Measurements from ENCODE around the gene RAB7A. TPM values are rescaled to one million over a fixed set of nuclear protein-coding genes. Genes with fewer than 3 reads are reported as not detected.

RAB7A gene
- total and polyA plus RNA-seq, 10 of the 15 experiments (the other 5 are each of a cell fraction or from before 2014, with no cell fraction given), result 40.3 to 212 (median 160) TPM

DNA sequence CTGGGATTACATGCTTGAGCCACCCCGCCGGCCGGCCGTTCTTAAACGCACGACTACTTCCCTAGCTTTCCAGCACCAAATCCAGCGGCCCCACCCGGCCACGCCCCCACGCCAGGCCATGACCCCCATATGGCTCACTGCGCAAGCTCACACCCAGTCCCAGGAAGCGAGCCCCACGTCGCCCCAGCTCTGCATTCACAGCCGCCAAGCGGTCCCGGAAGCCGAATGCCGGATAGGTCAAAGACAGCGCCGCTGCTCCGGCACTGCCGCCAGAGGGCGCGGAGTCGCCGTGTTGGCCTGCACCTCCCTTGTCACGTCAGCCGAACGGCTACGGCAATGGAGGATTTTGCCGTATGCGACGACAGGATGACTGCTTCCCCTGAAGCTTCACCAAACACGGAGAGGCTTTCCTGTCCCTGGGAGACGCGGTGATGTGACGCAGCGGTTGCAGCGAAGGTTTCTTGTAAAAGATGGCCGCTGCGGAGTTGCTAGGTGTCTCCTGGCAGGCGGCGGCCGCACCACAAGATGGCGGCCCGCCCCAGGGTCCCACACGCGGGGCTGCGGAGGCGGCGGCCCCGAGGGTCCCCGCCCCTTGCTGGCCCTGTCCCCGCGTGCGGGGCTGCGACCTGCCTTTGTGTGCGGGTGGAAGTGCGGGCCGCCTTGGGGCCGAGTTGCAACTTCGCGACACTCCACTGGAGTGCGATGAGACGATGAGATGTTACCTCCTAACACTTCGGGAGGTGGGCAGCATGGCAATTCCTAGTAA, 45.2 kb upstream of the RAB7A start (continued):
- TF ChIP-seq, protein P1, sequence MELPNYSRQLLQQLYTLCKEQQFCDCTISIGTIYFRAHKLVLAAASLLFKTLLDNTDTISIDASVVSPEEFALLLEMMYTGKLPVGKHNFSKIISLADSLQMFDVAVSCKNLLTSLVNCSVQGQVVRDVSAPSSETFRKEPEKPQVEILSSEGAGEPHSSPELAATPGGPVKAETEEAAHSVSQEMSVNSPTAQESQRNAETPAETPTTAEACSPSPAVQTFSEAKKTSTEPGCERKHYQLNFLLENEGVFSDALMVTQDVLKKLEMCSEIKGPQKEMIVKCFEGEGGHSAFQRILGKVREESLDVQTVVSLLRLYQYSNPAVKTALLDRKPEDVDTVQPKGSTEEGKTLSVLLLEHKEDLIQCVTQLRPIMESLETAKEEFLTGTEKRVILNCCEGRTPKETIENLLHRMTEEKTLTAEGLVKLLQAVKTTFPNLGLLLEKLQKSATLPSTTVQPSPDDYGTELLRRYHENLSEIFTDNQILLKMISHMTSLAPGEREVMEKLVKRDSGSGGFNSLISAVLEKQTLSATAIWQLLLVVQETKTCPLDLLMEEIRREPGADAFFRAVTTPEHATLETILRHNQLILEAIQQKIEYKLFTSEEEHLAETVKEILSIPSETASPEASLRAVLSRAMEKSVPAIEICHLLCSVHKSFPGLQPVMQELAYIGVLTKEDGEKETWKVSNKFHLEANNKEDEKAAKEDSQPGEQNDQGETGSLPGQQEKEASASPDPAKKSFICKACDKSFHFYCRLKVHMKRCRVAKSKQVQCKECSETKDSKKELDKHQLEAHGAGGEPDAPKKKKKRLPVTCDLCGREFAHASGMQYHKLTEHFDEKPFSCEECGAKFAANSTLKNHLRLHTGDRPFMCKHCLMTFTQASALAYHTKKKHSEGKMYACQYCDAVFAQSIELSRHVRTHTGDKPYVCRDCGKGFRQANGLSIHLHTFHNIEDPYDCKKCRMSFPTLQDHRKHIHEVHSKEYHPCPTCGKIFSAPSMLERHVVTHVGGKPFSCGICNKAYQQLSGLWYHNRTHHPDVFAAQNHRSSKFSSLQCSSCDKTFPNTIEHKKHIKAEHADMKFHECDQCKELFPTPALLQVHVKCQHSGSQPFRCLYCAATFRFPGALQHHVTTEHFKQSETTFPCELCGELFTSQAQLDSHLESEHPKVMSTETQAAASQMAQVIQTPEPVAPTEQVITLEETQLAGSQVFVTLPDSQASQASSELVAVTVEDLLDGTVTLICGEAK (IDR thresholded peaks at IDR 0.05; ENCODE audit: borderline replicate concordance), result peak; percentile 71; the same call in 1 of the 2 replicates
- TF ChIP-seq, protein P2, sequence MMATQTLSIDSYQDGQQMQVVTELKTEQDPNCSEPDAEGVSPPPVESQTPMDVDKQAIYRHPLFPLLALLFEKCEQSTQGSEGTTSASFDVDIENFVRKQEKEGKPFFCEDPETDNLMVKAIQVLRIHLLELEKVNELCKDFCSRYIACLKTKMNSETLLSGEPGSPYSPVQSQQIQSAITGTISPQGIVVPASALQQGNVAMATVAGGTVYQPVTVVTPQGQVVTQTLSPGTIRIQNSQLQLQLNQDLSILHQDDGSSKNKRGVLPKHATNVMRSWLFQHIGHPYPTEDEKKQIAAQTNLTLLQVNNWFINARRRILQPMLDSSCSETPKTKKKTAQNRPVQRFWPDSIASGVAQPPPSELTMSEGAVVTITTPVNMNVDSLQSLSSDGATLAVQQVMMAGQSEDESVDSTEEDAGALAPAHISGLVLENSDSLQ (IDR thresholded peaks at IDR 0.05), result peak; percentile 74
- TF ChIP-seq, protein P3, sequence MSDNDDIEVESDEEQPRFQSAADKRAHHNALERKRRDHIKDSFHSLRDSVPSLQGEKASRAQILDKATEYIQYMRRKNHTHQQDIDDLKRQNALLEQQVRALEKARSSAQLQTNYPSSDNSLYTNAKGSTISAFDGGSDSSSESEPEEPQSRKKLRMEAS (IDR thresholded peaks at IDR 0.05; ENCODE audit: low read depth, low read length), result peak; percentile 77
- TF ChIP-seq CBX5 (IDR thresholded peaks at IDR 0.05; ENCODE audit: low read depth) (peak; percentile 59; the same call in 1 of the 2 replicates), RELA (IDR thresholded peaks at IDR 0.05; ENCODE audit: borderline replicate concordance, partially characterized antibody) (peak; percentile 72), RBBP5 (conservative IDR thresholded peaks at IDR 0.05) (no peak), EP300 (IDR thresholded peaks at IDR 0.05; ENCODE audit: borderline replicate concordance in 1 of 2, control insufficient read depth in 1 of 2, low read depth in 2 of 2, low read length in 2 of 2) (0 out of 4 replicates have a peak, but pooled peaks of 1 of the 2 experiments have one; percentile 25), RAD21 (IDR thresholded peaks at IDR 0.05; ENCODE audit: insufficient read depth, low read depth, low read length) (peak; percentile 85), EGR1 (IDR thresholded peaks at IDR 0.05; ENCODE audit: borderline replicate concordance in 1 of 2, low read depth in 2 of 2, low read length in 2 of 2) (peak in 1 of 2 experiments; percentile 84; a peak in 2 of 3 replicates), SRF (IDR thresholded peaks at IDR 0.05; ENCODE audit: low read depth in 2 of 2, low read length in 2 of 2) (peak in 1 of 2 experiments; percentile 60; a peak in 1 of 4 replicates), SIX5 (IDR thresholded peaks at IDR 0.05; ENCODE audit: low read depth, low read length, severe bottlenecking) (no peak), EZH2 (IDR thresholded peaks at IDR 0.05; ENCODE audit: borderline replicate concordance, control insufficient read depth, low read depth, low read length) (no peak), PAX8 (IDR thresholded peaks at IDR 0.05) (no peak), CHD2 (IDR thresholded peaks at IDR 0.05; ENCODE audit: borderline replicate concordance, low read depth, low read length) (peak; percentile 53; the same call in 1 of the 2 replicates), GATAD2B (conservative IDR thresholded peaks at IDR 0.05; ENCODE audit: low read depth) (peak; percentile 90; the same call in 1 of the 2 replicates), STAT3 (IDR thresholded peaks at IDR 0.05; ENCODE audit: low read depth, low read length) (no peak), JUNB (IDR thresholded peaks at IDR 0.05) (no peak), ZBED1 (IDR thresholded peaks at IDR 0.05; ENCODE audit: borderline replicate concordance) (peak; percentile 28; the same call in 1 of the 2 replicates)
- TF ChIP-seq, protein P4, sequence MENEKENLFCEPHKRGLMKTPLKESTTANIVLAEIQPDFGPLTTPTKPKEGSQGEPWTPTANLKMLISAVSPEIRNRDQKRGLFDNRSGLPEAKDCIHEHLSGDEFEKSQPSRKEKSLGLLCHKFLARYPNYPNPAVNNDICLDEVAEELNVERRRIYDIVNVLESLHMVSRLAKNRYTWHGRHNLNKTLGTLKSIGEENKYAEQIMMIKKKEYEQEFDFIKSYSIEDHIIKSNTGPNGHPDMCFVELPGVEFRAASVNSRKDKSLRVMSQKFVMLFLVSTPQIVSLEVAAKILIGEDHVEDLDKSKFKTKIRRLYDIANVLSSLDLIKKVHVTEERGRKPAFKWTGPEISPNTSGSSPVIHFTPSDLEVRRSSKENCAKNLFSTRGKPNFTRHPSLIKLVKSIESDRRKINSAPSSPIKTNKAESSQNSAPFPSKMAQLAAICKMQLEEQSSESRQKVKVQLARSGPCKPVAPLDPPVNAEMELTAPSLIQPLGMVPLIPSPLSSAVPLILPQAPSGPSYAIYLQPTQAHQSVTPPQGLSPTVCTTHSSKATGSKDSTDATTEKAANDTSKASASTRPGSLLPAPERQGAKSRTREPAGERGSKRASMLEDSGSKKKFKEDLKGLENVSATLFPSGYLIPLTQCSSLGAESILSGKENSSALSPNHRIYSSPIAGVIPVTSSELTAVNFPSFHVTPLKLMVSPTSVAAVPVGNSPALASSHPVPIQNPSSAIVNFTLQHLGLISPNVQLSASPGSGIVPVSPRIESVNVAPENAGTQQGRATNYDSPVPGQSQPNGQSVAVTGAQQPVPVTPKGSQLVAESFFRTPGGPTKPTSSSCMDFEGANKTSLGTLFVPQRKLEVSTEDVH (IDR thresholded peaks at IDR 0.05; ENCODE audit: low read depth, partially characterized antibody), result no peak

Measured in GM12878 (cell line).